HG02763 (cell line): ENCODE data around the gene LTB.
"Not testable (repeated sequence)": the region's sequence is repeated elsewhere in the genome, so short reads cannot be mapped to it uniquely, and the experiment has no call there.

Source experiments
- ATAC-seq: cut with Tn5 transposase; IDR thresholded peaks from one replicate; pipeline ENCODE4 v1.9.1; 2021; ENCODE audit warnings: mild to moderate bottlenecking, moderate library complexity; ENCODE audit not compliant: unreplicated experiment

The LTB gene

DNA sequence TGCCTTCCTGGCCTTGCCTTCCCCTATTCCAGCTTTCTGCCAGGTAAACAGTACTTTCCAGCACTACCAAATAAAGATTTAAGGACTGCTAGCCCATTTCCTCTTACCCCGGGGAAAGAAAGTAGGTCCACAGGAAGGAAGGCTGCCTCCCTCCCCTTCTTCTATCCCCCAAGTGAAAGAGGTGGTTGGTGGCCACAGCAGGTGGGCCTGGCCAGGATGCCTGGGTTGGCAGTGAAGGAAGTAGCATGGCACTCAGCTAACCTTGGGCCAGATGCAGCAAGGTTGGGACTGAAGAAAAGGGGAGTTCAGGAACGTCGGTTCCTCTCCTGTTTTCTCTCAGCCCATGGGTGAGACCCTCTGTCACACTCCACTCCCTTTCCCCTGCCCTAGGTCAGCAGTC lies 25.9 kb downstream of the LTB start:
- ATAC-seq = no peak

- not testable (repeated sequence) for ATAC-seq
Measured at GRCh38 chr6:31551371-31551770, 30.9 kb downstream of the LTB start.

- no peak for ATAC-seq
Measured at GRCh38 chr6:31548544-31548873, 33.7 kb downstream of the LTB start.

GRCh38 chr6:31547727-31548543 lies 34.3 kb downstream of the LTB start:
- no peak for ATAC-seq

- peak; percentile 62 for ATAC-seq
Measured at GRCh38 chr6:31546958-31547726, 35.1 kb downstream of the LTB start, which contains the start of gene NFKBIL1. Gene NFKBIL1 (plus strand): TSS chr6:31547608. CDS start chr6:31547695, 87 bp downstream.

GRCh38 chr6:31546339-31546957 lies 35.8 kb downstream of the LTB start, which contains the start of gene ATP6V1G2:
Gene ATP6V1G2 (minus strand): TSS chr6:31546608. CDS start chr6:31546559, 49 bp downstream.
- ATAC-seq = peak; percentile 41

DNA sequence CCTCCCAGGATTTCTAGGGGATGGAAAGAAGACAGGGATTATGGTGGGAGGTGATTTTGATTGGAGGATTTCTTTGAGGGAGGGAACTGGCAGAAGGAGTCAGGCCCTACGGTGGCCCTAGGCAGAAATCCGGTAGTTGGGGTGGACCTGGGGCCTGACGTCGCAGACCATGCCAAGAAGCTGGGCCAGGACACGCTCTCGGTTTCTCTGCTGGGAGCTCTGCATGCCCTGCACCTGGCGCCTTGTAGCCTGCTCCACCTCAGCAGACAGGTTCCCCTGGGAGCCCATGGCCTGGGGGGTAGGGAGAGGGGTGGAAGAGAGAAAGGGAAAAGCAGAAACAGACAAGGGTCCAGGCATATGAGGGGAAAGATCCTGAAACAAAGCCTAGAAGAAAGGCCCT lies 36.9 kb downstream of the LTB start:
- no peak for ATAC-seq

GRCh38 chr6:31544676-31545075 lies 37.5 kb downstream of the LTB start:
- ATAC-seq = no peak

- ATAC-seq = no peak
Measured at GRCh38 chr6:31543639-31544038, 38.6 kb downstream of the LTB start.

GRCh38 chr6:31541658-31542521 lies 40.3 kb downstream of the LTB start, which contains the start of gene DDX39B:
Gene DDX39B (minus strand): TSS chr6:31542003. CDS start chr6:31540532, 1,471 bp downstream.
- peak; percentile 67 for ATAC-seq

- no peak for ATAC-seq
Measured at GRCh38 chr6:31541059-31541657, 41.1 kb downstream of the LTB start.

DNA sequence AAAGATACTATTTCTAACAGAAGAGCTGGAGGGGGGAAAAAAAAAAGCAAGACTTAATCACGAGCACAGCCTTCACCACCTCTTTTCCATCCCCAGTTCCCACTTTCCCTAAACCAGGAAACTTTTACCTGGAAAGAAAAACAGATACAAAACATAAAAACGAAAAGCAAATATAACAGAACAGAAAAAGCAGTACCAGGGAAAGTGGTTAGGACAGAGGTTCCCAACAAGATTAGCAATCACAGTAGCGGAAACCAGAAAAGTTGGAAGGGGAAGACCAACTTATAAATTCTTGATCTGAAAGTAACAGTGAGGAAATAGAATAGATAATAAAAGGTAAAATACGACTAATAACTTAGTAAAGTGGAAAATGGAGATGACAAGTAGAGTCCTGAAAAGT lies 41.6 kb downstream of the LTB start:
- no peak for ATAC-seq

GRCh38 chr6:31538805-31539400 lies 43.3 kb downstream of the LTB start:
- no peak for ATAC-seq

GRCh38 chr6:31535538-31536324 lies 46.5 kb downstream of the LTB start:
- ATAC-seq = no peak

DNA sequence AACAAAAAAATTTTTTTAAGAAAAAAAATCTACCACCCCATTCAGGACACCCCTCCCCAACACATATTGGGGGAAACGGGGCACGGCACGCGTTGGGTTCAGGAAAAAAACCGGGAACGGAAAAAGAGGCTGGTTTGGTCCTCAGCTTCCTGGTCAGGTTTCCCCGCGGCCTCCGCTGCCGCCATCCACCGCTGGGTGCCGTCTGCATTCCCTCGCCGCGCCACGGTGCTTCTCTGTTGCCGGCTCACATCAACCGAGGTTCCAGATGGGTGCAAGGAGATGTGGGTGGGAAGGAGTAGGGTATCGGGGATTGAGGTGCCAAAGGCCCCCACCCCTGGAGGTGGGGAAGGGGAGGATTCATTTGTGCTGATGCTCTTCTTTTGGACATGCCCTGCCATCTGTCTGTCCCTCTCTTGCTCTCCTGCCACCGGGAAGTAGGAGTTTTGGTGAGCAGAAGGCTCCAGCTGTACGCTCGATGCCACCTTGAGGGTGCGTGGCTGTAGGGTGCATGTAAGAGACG lies 47.6 kb downstream of the LTB start:
- ATAC-seq = no peak

DNA sequence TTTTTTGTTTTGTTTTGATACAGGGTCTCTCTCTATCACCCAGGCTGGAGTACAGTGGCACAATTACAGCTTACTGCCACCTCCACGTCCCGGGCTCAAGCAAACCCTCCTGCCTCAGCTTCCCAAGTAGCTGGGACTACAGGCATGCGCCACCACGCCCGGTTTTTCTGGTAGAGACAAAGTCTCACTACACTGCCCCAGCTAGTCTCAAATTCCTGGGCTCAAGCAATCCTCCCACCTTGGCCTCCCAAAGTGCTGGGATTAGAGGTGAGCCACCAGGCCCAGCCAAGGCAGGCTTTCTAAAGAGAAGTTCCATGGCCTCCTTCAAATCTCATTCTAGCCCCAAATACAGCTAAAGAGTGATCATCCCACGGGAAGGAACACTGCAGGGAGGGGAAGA lies 48.2 kb downstream of the LTB start:
- ATAC-seq = no peak

- no peak for ATAC-seq
Measured at GRCh38 chr6:31533455-31533841, 48.8 kb downstream of the LTB start.

GRCh38 chr6:31532644-31533454 lies 49.4 kb downstream of the LTB start:
- ATAC-seq = no peak
